ENCODE measurements around the gene ATF6. TPM values are rescaled to one million over a fixed set of nuclear protein-coding genes. Genes with fewer than 3 reads are reported as not detected.

ATF6 gene
- total RNA-seq, 1 experiment from 2014 or later, result 16.4 TPM

DNA sequence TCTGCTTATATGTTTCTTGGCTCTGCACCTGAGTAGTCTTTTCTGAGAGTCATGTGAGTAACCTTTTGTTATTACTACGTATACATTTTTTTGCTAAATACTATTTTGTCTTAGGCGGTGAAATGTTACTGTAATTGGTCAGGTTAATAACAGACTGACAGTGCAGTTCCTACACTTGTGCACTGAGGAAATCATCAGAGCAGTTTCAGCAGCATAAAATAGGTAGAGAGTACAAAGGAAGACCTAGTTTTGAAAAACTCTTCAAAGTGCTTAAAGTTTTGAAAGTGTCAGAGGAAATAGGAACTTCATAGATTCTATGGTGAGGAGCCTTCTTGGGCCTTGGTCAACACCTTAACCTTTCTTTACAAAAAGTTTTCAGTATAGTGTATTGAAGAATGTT is 11.1 kb downstream of the ATF6 start:
- Histone ChIP-seq H3K4me1 (ENCODE audit: control insufficient read depth, insufficient read depth, low read length) (no peaks in the 10 kb centered on the region; the same call in 1 of the 2 replicates), H3K36me3 (ENCODE audit: control insufficient read depth, insufficient read depth, low read length) (peaks cover 2% of the 10 kb centered on the region; the same call in 1 of the 2 replicates), H3K9me3 (ENCODE audit: control insufficient read depth, insufficient read depth, low read depth, low read length) (no peaks in the 10 kb centered on the region), H3K4me3 (ENCODE audit: low read depth in 2 of 2, low read length in 2 of 2) (no peak overlapping the region), H3K27me3 (ENCODE audit: control insufficient read depth, insufficient read depth, low read length) (no peaks in the 10 kb centered on the region), H3K27ac (ENCODE audit: low read length) (no peak overlapping the region)
- ATAC-seq (no peak), DNase-seq (ENCODE audit: low read depth, low spot score) (no peak)
- ChIA-PET POLR2A (no interaction called here), CTCF (interaction anchor here (0.6 kb wide), 1 partner anchor 260 kb away, joined by 8 read pairs; no protein-coding TSS in a partner anchor)
- TF ChIP-seq TCF7L2 (IDR thresholded peaks at IDR 0.05; ENCODE audit: low read depth, low read length) (no peak), SIN3A (IDR thresholded peaks at IDR 0.05; ENCODE audit: borderline replicate concordance, insufficient read depth, low read depth, low read length) (no peak), POLR2AphosphoS5 (IDR thresholded peaks at IDR 0.05; ENCODE audit: low read depth, low read length) (no peak)
- TF ChIP-seq, protein P1, sequence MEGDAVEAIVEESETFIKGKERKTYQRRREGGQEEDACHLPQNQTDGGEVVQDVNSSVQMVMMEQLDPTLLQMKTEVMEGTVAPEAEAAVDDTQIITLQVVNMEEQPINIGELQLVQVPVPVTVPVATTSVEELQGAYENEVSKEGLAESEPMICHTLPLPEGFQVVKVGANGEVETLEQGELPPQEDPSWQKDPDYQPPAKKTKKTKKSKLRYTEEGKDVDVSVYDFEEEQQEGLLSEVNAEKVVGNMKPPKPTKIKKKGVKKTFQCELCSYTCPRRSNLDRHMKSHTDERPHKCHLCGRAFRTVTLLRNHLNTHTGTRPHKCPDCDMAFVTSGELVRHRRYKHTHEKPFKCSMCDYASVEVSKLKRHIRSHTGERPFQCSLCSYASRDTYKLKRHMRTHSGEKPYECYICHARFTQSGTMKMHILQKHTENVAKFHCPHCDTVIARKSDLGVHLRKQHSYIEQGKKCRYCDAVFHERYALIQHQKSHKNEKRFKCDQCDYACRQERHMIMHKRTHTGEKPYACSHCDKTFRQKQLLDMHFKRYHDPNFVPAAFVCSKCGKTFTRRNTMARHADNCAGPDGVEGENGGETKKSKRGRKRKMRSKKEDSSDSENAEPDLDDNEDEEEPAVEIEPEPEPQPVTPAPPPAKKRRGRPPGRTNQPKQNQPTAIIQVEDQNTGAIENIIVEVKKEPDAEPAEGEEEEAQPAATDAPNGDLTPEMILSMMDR (IDR thresholded peaks at IDR 0.05), result no peak
- TF ChIP-seq, protein P2, sequence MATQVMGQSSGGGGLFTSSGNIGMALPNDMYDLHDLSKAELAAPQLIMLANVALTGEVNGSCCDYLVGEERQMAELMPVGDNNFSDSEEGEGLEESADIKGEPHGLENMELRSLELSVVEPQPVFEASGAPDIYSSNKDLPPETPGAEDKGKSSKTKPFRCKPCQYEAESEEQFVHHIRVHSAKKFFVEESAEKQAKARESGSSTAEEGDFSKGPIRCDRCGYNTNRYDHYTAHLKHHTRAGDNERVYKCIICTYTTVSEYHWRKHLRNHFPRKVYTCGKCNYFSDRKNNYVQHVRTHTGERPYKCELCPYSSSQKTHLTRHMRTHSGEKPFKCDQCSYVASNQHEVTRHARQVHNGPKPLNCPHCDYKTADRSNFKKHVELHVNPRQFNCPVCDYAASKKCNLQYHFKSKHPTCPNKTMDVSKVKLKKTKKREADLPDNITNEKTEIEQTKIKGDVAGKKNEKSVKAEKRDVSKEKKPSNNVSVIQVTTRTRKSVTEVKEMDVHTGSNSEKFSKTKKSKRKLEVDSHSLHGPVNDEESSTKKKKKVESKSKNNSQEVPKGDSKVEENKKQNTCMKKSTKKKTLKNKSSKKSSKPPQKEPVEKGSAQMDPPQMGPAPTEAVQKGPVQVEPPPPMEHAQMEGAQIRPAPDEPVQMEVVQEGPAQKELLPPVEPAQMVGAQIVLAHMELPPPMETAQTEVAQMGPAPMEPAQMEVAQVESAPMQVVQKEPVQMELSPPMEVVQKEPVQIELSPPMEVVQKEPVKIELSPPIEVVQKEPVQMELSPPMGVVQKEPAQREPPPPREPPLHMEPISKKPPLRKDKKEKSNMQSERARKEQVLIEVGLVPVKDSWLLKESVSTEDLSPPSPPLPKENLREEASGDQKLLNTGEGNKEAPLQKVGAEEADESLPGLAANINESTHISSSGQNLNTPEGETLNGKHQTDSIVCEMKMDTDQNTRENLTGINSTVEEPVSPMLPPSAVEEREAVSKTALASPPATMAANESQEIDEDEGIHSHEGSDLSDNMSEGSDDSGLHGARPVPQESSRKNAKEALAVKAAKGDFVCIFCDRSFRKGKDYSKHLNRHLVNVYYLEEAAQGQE (IDR thresholded peaks at IDR 0.05; ENCODE audit: insufficient read depth in 1 of 2, low read depth in 2 of 2, low read length in 1 of 2), result no peak
- intact Hi-C loops (cut with micrococcal nuclease; ENCODE audit: unreplicated experiment), result no loop called here
- no TSS peak for BruUV-seq (replicated peaks)
- in situ Hi-C loops (cut with HindIII; ENCODE audit: low pct_unique_long_range_greater_than_20kb, low sequenced_read_pairs), result no loop called here

DNA sequence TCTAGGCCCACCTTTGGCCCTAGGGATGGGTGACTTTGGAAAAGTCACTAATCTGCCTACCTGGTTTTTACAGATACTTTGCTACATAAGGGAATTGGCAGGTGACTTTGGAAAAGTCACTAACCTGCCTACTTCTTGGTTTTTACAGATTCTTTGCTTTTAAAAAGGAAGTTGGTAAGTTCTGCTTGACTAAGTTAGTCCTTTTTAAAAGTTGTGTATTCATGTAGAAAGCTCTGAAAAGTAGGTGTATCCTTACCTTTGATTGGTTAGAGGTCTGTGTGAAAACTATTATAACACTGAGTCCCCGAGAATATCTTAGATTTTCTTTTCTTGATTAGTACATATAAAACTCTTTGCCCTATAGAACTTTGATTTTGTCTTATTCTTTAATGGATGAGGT is 12.4 kb downstream of the ATF6 start:
- Histone ChIP-seq H3K9me3 (ENCODE audit: control insufficient read depth, insufficient read depth, low read depth, low read length) (no peaks in the 10 kb centered on the region), H3K36me3 (ENCODE audit: control insufficient read depth, insufficient read depth, low read length) (peaks cover 2% of the 10 kb centered on the region; the same call in 1 of the 2 replicates), H3K27ac (ENCODE audit: low read length) (no peak overlapping the region), H3K4me3 (ENCODE audit: low read depth in 2 of 2, low read length in 2 of 2) (no peak overlapping the region), H3K4me1 (ENCODE audit: control insufficient read depth, insufficient read depth, low read length) (no peaks in the 10 kb centered on the region; the same call in 1 of the 2 replicates), H3K27me3 (ENCODE audit: control insufficient read depth, insufficient read depth, low read length) (no peaks in the 10 kb centered on the region)
- no peak for TF ChIP-seq POLR2AphosphoS5 (IDR thresholded peaks at IDR 0.05; ENCODE audit: low read depth, low read length)
- TF ChIP-seq, protein P1 (IDR thresholded peaks at IDR 0.05), result no peak
- TF ChIP-seq, protein P2 (IDR thresholded peaks at IDR 0.05; ENCODE audit: insufficient read depth in 1 of 2, low read depth in 2 of 2, low read length in 1 of 2), result no peak
- no peak for TF ChIP-seq TCF7L2 (IDR thresholded peaks at IDR 0.05; ENCODE audit: low read depth, low read length)
- no peak for TF ChIP-seq SIN3A (IDR thresholded peaks at IDR 0.05; ENCODE audit: borderline replicate concordance, insufficient read depth, low read depth, low read length)
- in situ Hi-C loops (cut with HindIII; ENCODE audit: low pct_unique_long_range_greater_than_20kb, low sequenced_read_pairs), result no loop called here
- no TSS peak for BruUV-seq (replicated peaks)
- no peak for ATAC-seq
- intact Hi-C loops (cut with micrococcal nuclease; ENCODE audit: unreplicated experiment), result no loop called here
- ChIA-PET POLR2A (no interaction called here), CTCF (no interaction called here)
- DNase-seq (ENCODE audit: low read depth, low spot score), result no peak

All from Panc1 (cell line).